HepG2 (cell line): ENCODE data around the gene PYGO1. TPM values are rescaled to one million over a fixed set of nuclear protein-coding genes. Genes with fewer than 3 reads are reported as not detected.

Source experiments
- DNMT1 ChIP-seq: sonication (generic); formaldehyde crosslinking; IDR thresholded peaks from 2 replicates; pipeline ENCODE4 v1.5.1; 2020; ENCODE audit warnings: mild to moderate bottlenecking, missing genetic modification reagents
- KDM3A ChIP-seq: IDR thresholded peaks from 2 replicates; pipeline ENCODE4 v1.6.1; 2018; ENCODE audit warnings: low read depth, missing compliant biosample characterization
- PCBP2 ChIP-seq: fragments of 200-400 bp; formaldehyde crosslinking; optimal IDR thresholded peaks from 2 replicates; pipeline ENCODE3; 2018; ENCODE audit warnings: low read length, low read depth; ENCODE audit not compliant: poor library complexity, severe bottlenecking
- PTBP1 ChIP-seq: fragments of 200-400 bp; formaldehyde crosslinking; IDR thresholded peaks from 2 replicates; pipeline ENCODE4 v1.6.1; 2018; ENCODE audit warnings: low read length, low read depth; ENCODE audit not compliant: poor library complexity, severe bottlenecking
- SMARCC2 ChIP-seq: fragments of 450-650 bp; IDR thresholded peaks from 2 replicates; pipeline ENCODE4 v1.6.1; 2017; ENCODE audit warnings: antibody characterized with exemption, mild to moderate bottlenecking
- ZBTB7B ChIP-seq: sonication (generic); formaldehyde crosslinking; IDR thresholded peaks from 2 replicates; pipeline ENCODE4 v1.4.0; 2020; ENCODE audit warnings: missing genetic modification reagents
- ZNF136 ChIP-seq: sonication (generic); formaldehyde crosslinking; IDR thresholded peaks from 2 replicates; pipeline ENCODE4 v1.8.1; 2022; ENCODE audit warnings: low read depth, mild to moderate bottlenecking, moderate library complexity, missing genetic modification reagents
- ZNF737 ChIP-seq: sonication (generic); formaldehyde crosslinking; IDR thresholded peaks from 2 replicates; pipeline ENCODE4 v1.5.0; 2020; ENCODE audit warnings: missing genetic modification reagents, mild to moderate bottlenecking, borderline replicate concordance
- ZSCAN21 ChIP-seq: sonication (generic); formaldehyde crosslinking; IDR thresholded peaks from 2 replicates; pipeline ENCODE4 v1.8.0; 2022; ENCODE audit warnings: mild to moderate bottlenecking, missing genetic modification reagents, moderate library complexity, borderline replicate concordance
- polyA plus RNA-seq, 8 experiments: library from polyadenylated mRNA; depleted of rRNA in 3 of 8; stranded (reverse) in 7 of 8; unstranded in 1 of 8; fragments of >200 nt; fragmentation: Illumina TruSeq in 4 of 8; extraction: Trizol in 4 of 8; gene quantifications; 2 replicates each; pipeline versions ENCODE4 v1.2.1 to v1.2.3, GENCODE V29; 2011 to 2016; ENCODE audit warnings: low read depth in 4 of 8, missing spikeins in 1 of 8, mixed read lengths in 1 of 8; ENCODE audit not compliant: insufficient read depth in 1 of 8
- total RNA-seq, 5 experiments: library from RNA; depleted of rRNA; stranded (reverse); fragments of >200 nt; fragmentation: Illumina TruSeq; extraction: Trizol; gene quantifications; 2 replicates each; pipeline ENCODE4 v1.2.3, GENCODE V29; 2016; ENCODE audit warnings: low read depth in 1 of 5
- TF ChIP-seq, protein P1 (sequence below): sonication (generic); formaldehyde crosslinking; IDR thresholded peaks from 2 replicates; pipeline ENCODE4 v1.4.0; 2020; ENCODE audit warnings: missing genetic modification reagents, borderline replicate concordance
- TF ChIP-seq, protein P2 (sequence below): sonication (generic); formaldehyde crosslinking; IDR thresholded peaks from 2 replicates; pipeline ENCODE4 v1.4.0; 2020; ENCODE audit warnings: mild to moderate bottlenecking, missing genetic modification reagents, borderline replicate concordance
- TF ChIP-seq, protein P3 (sequence below): sonication (generic); formaldehyde crosslinking; IDR thresholded peaks from 2 replicates; pipeline ENCODE4 v1.5.0; 2020; ENCODE audit warnings: mild to moderate bottlenecking, missing genetic modification reagents, borderline replicate concordance

PYGO1 gene
- total and polyA plus RNA-seq, 2 of the 13 experiments (the other 11 are each of a cell fraction or from before 2014, with no cell fraction given) = 1.1 to 1.8 TPM

DNA sequence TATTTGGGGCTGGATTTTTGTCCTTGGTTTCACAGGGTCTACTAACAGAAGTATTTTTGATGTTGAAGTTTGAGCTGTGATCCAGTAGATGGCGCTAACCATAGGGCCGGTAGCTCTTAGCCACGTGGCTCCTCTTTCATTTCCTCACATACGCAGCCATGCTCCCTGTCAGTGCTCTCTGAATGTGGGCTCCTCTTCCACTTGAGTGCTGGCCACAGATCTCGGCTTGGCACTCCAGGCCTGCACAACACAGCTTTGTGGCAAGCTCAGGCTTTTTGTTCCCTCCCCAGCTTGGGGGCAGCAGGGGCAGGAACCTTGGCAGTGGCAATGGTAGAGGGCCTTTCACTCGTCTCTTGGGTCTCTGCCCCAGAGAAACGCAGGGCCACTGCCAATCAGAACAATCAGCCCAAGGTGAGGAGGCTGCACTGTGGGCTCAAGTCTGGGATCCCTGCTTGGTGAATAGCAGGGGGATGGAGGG, 61.5 kb downstream of the PYGO1 start (continued):
- TF ChIP-seq SMARCC2 (no peak), DNMT1 (CRISPR knock-in tag) (peak; percentile 81; the same call in 1 of the 2 replicates), ZBTB7B (no peak), KDM3A (no peak), PTBP1 (no peak), ZNF136 (no peak), ZSCAN21 (CRISPR knock-in tag) (no peak), PCBP2 (no peak), ZNF737 (CRISPR knock-in tag) (no peak)
- TF ChIP-seq, protein P1, sequence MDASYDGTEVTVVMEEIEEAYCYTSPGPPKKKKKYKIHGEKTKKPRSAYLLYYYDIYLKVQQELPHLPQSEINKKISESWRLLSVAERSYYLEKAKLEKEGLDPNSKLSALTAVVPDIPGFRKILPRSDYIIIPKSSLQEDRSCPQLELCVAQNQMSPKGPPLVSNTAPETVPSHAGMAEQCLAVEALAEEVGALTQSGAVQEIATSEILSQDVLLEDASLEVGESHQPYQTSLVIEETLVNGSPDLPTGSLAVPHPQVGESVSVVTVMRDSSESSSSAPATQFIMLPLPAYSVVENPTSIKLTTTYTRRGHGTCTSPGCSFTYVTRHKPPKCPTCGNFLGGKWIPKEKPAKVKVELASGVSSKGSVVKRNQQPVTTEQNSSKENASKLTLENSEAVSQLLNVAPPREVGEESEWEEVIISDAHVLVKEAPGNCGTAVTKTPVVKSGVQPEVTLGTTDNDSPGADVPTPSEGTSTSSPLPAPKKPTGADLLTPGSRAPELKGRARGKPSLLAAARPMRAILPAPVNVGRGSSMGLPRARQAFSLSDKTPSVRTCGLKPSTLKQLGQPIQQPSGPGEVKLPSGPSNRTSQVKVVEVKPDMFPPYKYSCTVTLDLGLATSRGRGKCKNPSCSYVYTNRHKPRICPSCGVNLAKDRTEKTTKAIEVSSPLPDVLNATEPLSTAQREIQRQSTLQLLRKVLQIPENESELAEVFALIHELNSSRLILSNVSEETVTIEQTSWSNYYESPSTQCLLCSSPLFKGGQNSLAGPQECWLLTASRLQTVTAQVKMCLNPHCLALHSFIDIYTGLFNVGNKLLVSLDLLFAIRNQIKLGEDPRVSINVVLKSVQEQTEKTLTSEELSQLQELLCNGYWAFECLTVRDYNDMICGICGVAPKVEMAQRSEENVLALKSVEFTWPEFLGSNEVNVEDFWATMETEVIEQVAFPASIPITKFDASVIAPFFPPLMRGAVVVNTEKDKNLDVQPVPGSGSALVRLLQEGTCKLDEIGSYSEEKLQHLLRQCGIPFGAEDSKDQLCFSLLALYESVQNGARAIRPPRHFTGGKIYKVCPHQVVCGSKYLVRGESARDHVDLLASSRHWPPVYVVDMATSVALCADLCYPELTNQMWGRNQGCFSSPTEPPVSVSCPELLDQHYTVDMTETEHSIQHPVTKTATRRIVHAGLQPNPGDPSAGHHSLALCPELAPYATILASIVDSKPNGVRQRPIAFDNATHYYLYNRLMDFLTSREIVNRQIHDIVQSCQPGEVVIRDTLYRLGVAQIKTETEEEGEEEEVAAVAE = no peak
- TF ChIP-seq, protein P2, sequence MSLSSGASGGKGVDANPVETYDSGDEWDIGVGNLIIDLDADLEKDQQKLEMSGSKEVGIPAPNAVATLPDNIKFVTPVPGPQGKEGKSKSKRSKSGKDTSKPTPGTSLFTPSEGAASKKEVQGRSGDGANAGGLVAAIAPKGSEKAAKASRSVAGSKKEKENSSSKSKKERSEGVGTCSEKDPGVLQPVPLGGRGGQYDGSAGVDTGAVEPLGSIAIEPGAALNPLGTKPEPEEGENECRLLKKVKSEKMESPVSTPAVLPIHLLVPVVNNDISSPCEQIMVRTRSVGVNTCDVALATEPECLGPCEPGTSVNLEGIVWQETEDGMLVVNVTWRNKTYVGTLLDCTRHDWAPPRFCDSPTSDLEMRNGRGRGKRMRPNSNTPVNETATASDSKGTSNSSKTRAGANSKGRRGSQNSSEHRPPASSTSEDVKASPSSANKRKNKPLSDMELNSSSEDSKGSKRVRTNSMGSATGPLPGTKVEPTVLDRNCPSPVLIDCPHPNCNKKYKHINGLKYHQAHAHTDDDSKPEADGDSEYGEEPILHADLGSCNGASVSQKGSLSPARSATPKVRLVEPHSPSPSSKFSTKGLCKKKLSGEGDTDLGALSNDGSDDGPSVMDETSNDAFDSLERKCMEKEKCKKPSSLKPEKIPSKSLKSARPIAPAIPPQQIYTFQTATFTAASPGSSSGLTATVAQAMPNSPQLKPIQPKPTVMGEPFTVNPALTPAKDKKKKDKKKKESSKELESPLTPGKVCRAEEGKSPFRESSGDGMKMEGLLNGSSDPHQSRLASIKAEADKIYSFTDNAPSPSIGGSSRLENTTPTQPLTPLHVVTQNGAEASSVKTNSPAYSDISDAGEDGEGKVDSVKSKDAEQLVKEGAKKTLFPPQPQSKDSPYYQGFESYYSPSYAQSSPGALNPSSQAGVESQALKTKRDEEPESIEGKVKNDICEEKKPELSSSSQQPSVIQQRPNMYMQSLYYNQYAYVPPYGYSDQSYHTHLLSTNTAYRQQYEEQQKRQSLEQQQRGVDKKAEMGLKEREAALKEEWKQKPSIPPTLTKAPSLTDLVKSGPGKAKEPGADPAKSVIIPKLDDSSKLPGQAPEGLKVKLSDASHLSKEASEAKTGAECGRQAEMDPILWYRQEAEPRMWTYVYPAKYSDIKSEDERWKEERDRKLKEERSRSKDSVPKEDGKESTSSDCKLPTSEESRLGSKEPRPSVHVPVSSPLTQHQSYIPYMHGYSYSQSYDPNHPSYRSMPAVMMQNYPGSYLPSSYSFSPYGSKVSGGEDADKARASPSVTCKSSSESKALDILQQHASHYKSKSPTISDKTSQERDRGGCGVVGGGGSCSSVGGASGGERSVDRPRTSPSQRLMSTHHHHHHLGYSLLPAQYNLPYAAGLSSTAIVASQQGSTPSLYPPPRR = no peak
- TF ChIP-seq, protein P3, sequence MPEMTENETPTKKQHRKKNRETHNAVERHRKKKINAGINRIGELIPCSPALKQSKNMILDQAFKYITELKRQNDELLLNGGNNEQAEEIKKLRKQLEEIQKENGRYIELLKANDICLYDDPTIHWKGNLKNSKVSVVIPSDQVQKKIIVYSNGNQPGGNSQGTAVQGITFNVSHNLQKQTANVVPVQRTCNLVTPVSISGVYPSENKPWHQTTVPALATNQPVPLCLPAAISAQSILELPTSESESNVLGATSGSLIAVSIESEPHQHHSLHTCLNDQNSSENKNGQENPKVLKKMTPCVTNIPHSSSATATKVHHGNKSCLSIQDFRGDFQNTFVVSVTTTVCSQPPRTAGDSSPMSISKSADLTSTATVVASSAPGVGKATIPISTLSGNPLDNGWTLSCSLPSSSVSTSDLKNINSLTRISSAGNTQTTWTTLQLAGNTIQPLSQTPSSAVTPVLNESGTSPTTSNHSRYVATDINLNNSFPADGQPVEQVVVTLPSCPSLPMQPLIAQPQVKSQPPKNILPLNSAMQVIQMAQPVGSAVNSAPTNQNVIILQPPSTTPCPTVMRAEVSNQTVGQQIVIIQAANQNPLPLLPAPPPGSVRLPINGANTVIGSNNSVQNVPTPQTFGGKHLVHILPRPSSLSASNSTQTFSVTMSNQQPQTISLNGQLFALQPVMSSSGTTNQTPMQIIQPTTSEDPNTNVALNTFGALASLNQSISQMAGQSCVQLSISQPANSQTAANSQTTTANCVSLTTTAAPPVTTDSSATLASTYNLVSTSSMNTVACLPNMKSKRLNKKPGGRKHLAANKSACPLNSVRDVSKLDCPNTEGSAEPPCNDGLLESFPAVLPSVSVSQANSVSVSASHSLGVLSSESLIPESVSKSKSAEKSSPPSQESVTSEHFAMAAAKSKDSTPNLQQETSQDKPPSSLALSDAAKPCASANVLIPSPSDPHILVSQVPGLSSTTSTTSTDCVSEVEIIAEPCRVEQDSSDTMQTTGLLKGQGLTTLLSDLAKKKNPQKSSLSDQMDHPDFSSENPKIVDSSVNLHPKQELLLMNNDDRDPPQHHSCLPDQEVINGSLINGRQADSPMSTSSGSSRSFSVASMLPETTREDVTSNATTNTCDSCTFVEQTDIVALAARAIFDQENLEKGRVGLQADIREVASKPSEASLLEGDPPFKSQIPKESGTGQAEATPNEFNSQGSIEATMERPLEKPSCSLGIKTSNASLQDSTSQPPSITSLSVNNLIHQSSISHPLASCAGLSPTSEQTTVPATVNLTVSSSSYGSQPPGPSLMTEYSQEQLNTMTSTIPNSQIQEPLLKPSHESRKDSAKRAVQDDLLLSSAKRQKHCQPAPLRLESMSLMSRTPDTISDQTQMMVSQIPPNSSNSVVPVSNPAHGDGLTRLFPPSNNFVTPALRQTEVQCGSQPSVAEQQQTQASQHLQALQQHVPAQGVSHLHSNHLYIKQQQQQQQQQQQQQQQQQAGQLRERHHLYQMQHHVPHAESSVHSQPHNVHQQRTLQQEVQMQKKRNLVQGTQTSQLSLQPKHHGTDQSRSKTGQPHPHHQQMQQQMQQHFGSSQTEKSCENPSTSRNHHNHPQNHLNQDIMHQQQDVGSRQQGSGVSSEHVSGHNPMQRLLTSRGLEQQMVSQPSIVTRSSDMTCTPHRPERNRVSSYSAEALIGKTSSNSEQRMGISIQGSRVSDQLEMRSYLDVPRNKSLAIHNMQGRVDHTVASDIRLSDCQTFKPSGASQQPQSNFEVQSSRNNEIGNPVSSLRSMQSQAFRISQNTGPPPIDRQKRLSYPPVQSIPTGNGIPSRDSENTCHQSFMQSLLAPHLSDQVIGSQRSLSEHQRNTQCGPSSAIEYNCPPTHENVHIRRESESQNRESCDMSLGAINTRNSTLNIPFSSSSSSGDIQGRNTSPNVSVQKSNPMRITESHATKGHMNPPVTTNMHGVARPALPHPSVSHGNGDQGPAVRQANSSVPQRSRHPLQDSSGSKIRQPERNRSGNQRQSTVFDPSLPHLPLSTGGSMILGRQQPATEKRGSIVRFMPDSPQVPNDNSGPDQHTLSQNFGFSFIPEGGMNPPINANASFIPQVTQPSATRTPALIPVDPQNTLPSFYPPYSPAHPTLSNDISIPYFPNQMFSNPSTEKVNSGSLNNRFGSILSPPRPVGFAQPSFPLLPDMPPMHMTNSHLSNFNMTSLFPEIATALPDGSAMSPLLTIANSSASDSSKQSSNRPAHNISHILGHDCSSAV = no peak
